Adrenal gland (tissue), 5 donors: ENCODE measurements around the gene CPHXL2.

Experiments
- CTCF ChIP-seq, 6 experiments: fragments of 450-650 bp in 4 of 6; fragments of 200-600 bp in 2 of 6; sonication (generic) in 1 of 6; IDR thresholded peaks; 1 replicate in 5 of 6; 2 replicates in 1 of 6; pipeline versions ENCODE4 v1.5.1 to v1.8.0; 2016 to 2021; ENCODE audit warnings: antibody characterized with exemption in 6 of 6, mild to moderate bottlenecking in 2 of 6, moderate library complexity in 1 of 6
- POLR2A ChIP-seq, 2 donors: fragments of 450-650 bp; IDR thresholded peaks; one replicate each; pipeline ENCODE4 v1.6.1; 2017; ENCODE audit warnings: antibody characterized with exemption in 2 of 2, mild to moderate bottlenecking in 2 of 2, moderate library complexity in 1 of 2
- donor health status: DM: no; HTN: no; CAD: no.

- TF ChIP-seq CTCF (IDR thresholded peaks at IDR 0.05) = no peak
- no peak for TF ChIP-seq POLR2A (IDR thresholded peaks at IDR 0.05)
Measured at GRCh38 chr16:75679366-75679765, 2.6 kb upstream of the CPHXL2 start.
